Esophagus muscularis mucosa (tissue), 3 donors: ENCODE results near the gene CFB.

ENCODE experiments used
- POLR2AphosphoS5 ChIP-seq, 2 donors: sonication (generic); formaldehyde crosslinking; IDR thresholded peaks; one replicate each; pipeline ENCODE4 v1.6.1; 2017; ENCODE audit warnings: antibody characterized with exemption in 2 of 2
- TF ChIP-seq, protein P1 (sequence below), 3 experiments: fragments of 200-600 bp in 2 of 3; fragments of 450-650 bp in 1 of 3; sonication (generic) in 2 of 3; IDR thresholded peaks; one replicate each; pipeline ENCODE4 v1.5.1; 2017 to 2019; ENCODE audit warnings: antibody characterized with exemption in 3 of 3, mild to moderate bottlenecking in 2 of 3, moderate library complexity in 1 of 3

DNA sequence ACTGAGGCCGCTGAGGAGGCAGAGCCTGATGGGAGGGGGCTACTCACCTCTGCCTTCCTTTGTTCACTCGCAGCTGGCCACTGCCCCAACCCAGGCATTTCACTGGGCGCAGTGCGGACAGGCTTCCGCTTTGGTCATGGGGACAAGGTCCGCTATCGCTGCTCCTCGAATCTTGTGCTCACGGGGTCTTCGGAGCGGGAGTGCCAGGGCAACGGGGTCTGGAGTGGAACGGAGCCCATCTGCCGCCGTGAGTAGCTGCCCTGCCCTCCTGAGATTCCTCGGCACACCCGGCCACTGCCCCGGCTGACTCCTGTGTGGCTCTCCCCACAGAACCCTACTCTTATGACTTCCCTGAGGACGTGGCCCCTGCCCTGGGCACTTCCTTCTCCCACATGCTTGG lies 12.4 kb upstream of the CFB start:
- TF ChIP-seq, protein P1, sequence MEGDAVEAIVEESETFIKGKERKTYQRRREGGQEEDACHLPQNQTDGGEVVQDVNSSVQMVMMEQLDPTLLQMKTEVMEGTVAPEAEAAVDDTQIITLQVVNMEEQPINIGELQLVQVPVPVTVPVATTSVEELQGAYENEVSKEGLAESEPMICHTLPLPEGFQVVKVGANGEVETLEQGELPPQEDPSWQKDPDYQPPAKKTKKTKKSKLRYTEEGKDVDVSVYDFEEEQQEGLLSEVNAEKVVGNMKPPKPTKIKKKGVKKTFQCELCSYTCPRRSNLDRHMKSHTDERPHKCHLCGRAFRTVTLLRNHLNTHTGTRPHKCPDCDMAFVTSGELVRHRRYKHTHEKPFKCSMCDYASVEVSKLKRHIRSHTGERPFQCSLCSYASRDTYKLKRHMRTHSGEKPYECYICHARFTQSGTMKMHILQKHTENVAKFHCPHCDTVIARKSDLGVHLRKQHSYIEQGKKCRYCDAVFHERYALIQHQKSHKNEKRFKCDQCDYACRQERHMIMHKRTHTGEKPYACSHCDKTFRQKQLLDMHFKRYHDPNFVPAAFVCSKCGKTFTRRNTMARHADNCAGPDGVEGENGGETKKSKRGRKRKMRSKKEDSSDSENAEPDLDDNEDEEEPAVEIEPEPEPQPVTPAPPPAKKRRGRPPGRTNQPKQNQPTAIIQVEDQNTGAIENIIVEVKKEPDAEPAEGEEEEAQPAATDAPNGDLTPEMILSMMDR (IDR thresholded peaks at IDR 0.05), result no peak
- no peak for TF ChIP-seq POLR2AphosphoS5 (IDR thresholded peaks at IDR 0.05)
